A549 (cell line): ENCODE data around the gene NGEF. TPM values are rescaled to one million over a fixed set of nuclear protein-coding genes. Genes with fewer than 3 reads are reported as not detected.

Experiments used
- ATAC-seq, 2 experiments: fragments of 200-7000 bp in 1 of 2; fragments of >200 bp in 1 of 2; cut with Nextera tagmentation in 1 of 2; cut with Tn5 transposase in 1 of 2; 3 replicates each; pipeline versions ENCODE4 v1.8.0 to v1.9.1; 2018 to 2020; ENCODE audit warnings: mild to moderate bottlenecking in 1 of 2, moderate library complexity in 1 of 2
- CTCF ChIA-PET: fragments of 300-600 bp; sonication (Branson Sonifier 250); formaldehyde crosslinking; extraction: SDS; loops from one replicate; lab custom pipeline; 2021; ENCODE audit warnings: antibody characterized with exemption, inconsistent platforms; lab: Yijun Ruan, JAX
- POLR2A ChIA-PET: fragments of 350-600 bp; formaldehyde crosslinking; extraction: SDS; loops from one replicate; lab custom pipeline; 2021; ENCODE audit warnings: antibody characterized with exemption, inconsistent platforms; lab: Yijun Ruan, JAX
- DNase-seq, 2 experiments: peaks; one replicate each; pipeline versions ENCODE4 v3.0.0 to v3.0.0-alpha.2; 2011 to 2016; ENCODE audit warnings: low read depth in 1 of 2, low spot score in 1 of 2
- FAIRE-seq: peaks from 2 replicates; lab custom pipeline; 2011; peaks lifted over from hg19 to GRCh38; lab: Jason Lieb, UNC
- H3K27ac ChIP-seq, 2 experiments: fragments of >200 bp; sonication (Bioruptor Twin); formaldehyde crosslinking; 3 replicates each; pipeline ENCODE4 v1.5.1; 2016 to 2017
- H3K4me1 ChIP-seq: fragments of >200 bp; sonication (Bioruptor Twin); formaldehyde crosslinking; 3 replicates; pipeline ENCODE4 v1.6.1; 2016
- H3K4me2 ChIP-seq: fragments of >200 bp; sonication (Bioruptor Twin); formaldehyde crosslinking; 3 replicates; pipeline ENCODE4 v1.6.1; 2016
- H3K4me3 ChIP-seq: fragments of >200 bp; sonication (Bioruptor Twin); formaldehyde crosslinking; 3 replicates; pipeline ENCODE4 v1.5.1; 2016
- H3K9me3 ChIP-seq: fragments of >200 bp; sonication (Bioruptor Twin); formaldehyde crosslinking; 3 replicates; pipeline ENCODE4 v1.6.1; 2016
- CBX8 ChIP-seq: fragments of 200-600 bp; sonication (generic); IDR thresholded peaks from 2 replicates; pipeline ENCODE4 v1.6.1; 2016
- CEBPB ChIP-seq, 2 experiments: fragments of >200 bp in 1 of 2; sonication (Bioruptor Twin) in 1 of 2; formaldehyde crosslinking in 1 of 2; IDR thresholded peaks; 2 replicates each; pipeline ENCODE4 v1.6.1; 2012 to 2016
- CHD4 ChIP-seq: fragments of 200-600 bp; sonication (generic); IDR thresholded peaks from 2 replicates; pipeline ENCODE4 v1.6.1; 2016; ENCODE audit warnings: antibody characterized with exemption, mild to moderate bottlenecking, borderline replicate concordance
- EHF ChIP-seq: fragments of 250-450 bp; sonication (Bioruptor Pico); IDR thresholded peaks from 2 replicates; pipeline ENCODE4 v1.5.0; 2020; ENCODE audit warnings: mild to moderate bottlenecking
- ELK1 ChIP-seq: fragments of 150-350 bp; IDR thresholded peaks from 2 replicates; pipeline ENCODE4 v1.6.1; 2014; ENCODE audit warnings: low read depth, mild to moderate bottlenecking, low read length
- FOSB ChIP-seq: fragments of 250-450 bp; sonication (Bioruptor Pico); IDR thresholded peaks from 2 replicates; pipeline ENCODE4 v1.5.0; 2020; ENCODE audit warnings: mild to moderate bottlenecking, moderate library complexity
- FOSL2 ChIP-seq, 2 experiments: fragments of 450-650 bp in 1 of 2; fragments of >200 bp in 1 of 2; sonication (Bioruptor Twin) in 1 of 2; formaldehyde crosslinking; IDR thresholded peaks; 2 replicates each; pipeline versions ENCODE4 v1.5.0 to v1.6.1; 2016 to 2020; ENCODE audit warnings: mild to moderate bottlenecking in 1 of 2, moderate library complexity in 1 of 2
- FOXS1 ChIP-seq: fragments of 250-450 bp; sonication (Bioruptor Pico); IDR thresholded peaks from 2 replicates; pipeline ENCODE4 v1.5.0; 2020; ENCODE audit warnings: mild to moderate bottlenecking, moderate library complexity
- GATA3 ChIP-seq: IDR thresholded peaks from 2 replicates; pipeline ENCODE4 v1.6.1; 2012; ENCODE audit warnings: borderline replicate concordance
- HOXA7 ChIP-seq: fragments of 250-450 bp; sonication (Bioruptor Pico); IDR thresholded peaks from 2 replicates; pipeline ENCODE4 v1.5.0; 2020; ENCODE audit warnings: mild to moderate bottlenecking, moderate library complexity
- JUN ChIP-seq, 2 experiments: fragments of >200 bp; sonication (Bioruptor Twin); formaldehyde crosslinking; IDR thresholded peaks; 2 replicates in 1 of 2; 3 replicates in 1 of 2; pipeline ENCODE4 v1.6.1; 2016 to 2017
- KDM5A ChIP-seq: fragments of 200-600 bp; sonication (generic); IDR thresholded peaks from 2 replicates; pipeline ENCODE4 v1.6.1; 2016; ENCODE audit warnings: antibody characterized with exemption, mild to moderate bottlenecking
- MAX ChIP-seq: IDR thresholded peaks from 2 replicates; pipeline ENCODE4 v1.6.1; 2012
- MAZ ChIP-seq: fragments of 150-350 bp; IDR thresholded peaks from 2 replicates; pipeline ENCODE4 v1.6.1; 2014; ENCODE audit warnings: antibody characterized with exemption, low read depth, low read length, borderline replicate concordance
- NFE2L2 ChIP-seq: fragments of 150-350 bp; conservative IDR thresholded peaks from 2 replicates; pipeline ENCODE4 v1.6.1; 2014; ENCODE audit warnings: low read length
- RAD21 ChIP-seq, 2 experiments: fragments of >200 bp in 1 of 2; sonication (Bioruptor Twin) in 1 of 2; formaldehyde crosslinking in 1 of 2; IDR thresholded peaks in 1 of 2; conservative IDR thresholded peaks in 1 of 2; 2 replicates in 1 of 2; 3 replicates in 1 of 2; pipeline ENCODE4 v1.6.1; 2012 to 2018; ENCODE audit warnings: inconsistent platforms in 1 of 2
- RNF2 ChIP-seq: fragments of 200-600 bp; sonication (generic); IDR thresholded peaks from 2 replicates; pipeline ENCODE4 v1.6.1; 2016; ENCODE audit warnings: low read depth, mild to moderate bottlenecking, antibody characterized with exemption, moderate library complexity, borderline replicate concordance
- SMC3 ChIP-seq: fragments of >200 bp; sonication (Bioruptor Twin); formaldehyde crosslinking; IDR thresholded peaks from 3 replicates; pipeline ENCODE4 v1.6.1; 2018; ENCODE audit warnings: inconsistent platforms
- TFCP2L1 ChIP-seq: fragments of 250-450 bp; sonication (Bioruptor Pico); IDR thresholded peaks from 2 replicates; pipeline ENCODE4 v1.5.0; 2021; ENCODE audit warnings: mild to moderate bottlenecking
- TP53 ChIP-seq: fragments of 250-450 bp; sonication (Bioruptor Pico); IDR thresholded peaks from 2 replicates; pipeline ENCODE4 v1.5.0; 2021; ENCODE audit warnings: mild to moderate bottlenecking, moderate library complexity
- WGBS: methylation state at CpG from one replicate; pipeline ENCODE4 v1.1.6; 2017; ENCODE audit errors: missing lambda C conversion rate; 5-methylcytosine and 5-hydroxymethylcytosine counted together
- polyA plus RNA-seq, 4 experiments: library from polyadenylated mRNA; depleted of rRNA in 3 of 4; stranded (reverse); fragments of >200 nt; fragmentation: RNase III in 1 of 4; extraction: RNeasy Plus Mini Kit Qiagen cat#74134 plus additional on column Dnase treatment in 1 of 4; gene quantifications; 2 replicates in 3 of 4; 3 replicates in 1 of 4; pipeline ENCODE4 v1.2.3, GENCODE V29; 2011 to 2017

Gene NGEF
- polyA plus RNA-seq, 2 of the 4 experiments (the other 2 are of a cell fraction) = 8.1 to 9.7 TPM

- TF ChIP-seq ELK1 (no peak), TFCP2L1 (CRISPR knock-in tag) (no peak), RNF2 (no peak), NFE2L2 (no peak), SMC3 (no peak), CBX8 (no peak)
- TF ChIP-seq, all 56 proteins: peak for 0
These were observed 38.7 kb downstream of the NGEF start (continued) for GRCh38 chr2:232974396-232974795.

- ChIA-PET CTCF (interaction anchor here (1.3 to 10.0 kb wide), 2 partner anchors 57 to 81 kb away, joined by 5 to 119 read pairs; partner anchors contain the start of gene NEU2), POLR2A (no interaction called here)
- no peak for TF ChIP-seq MAX
- no peaks in the 10 kb centered on the region for H3K9me3 ChIP-seq
- ATAC-seq (no peak), DNase-seq (no peak), FAIRE-seq (no peak)
- WGBS = 81% methylated on average over 3 of the region's 3 CpGs
- no peak overlapping the region for H3K4me3 ChIP-seq
- H3K4me2 ChIP-seq = no peak overlapping the region
- no peak overlapping the region for H3K27ac ChIP-seq
- H3K4me1 ChIP-seq = peaks cover 4% of the 10 kb centered on the region; the same call in 2 of the 3 replicates
These were observed 39.3 kb downstream of the NGEF start for GRCh38 chr2:232973796-232974195.

- WGBS = 67% methylated on average over 10 of the region's 10 CpGs
- no peak overlapping the region for H3K27ac ChIP-seq
- peaks cover 3% of the 10 kb centered on the region; the same call in 1 of the 3 replicates for H3K4me1 ChIP-seq
- no peak overlapping the region for H3K4me3 ChIP-seq
- no peak overlapping the region for H3K4me2 ChIP-seq
- TF ChIP-seq GATA3 = no peak
- no peak for TF ChIP-seq KDM5A
- no peak for TF ChIP-seq RNF2
- no peak for TF ChIP-seq CHD4
- TF ChIP-seq FOSL2 (IDR thresholded peaks at IDR 0.05) = no peak
- no peak for TF ChIP-seq FOSL2 (CRISPR knock-in tag; IDR thresholded peaks at IDR 0.05)
- no peak for TF ChIP-seq TP53 (CRISPR knock-in tag)
- TF ChIP-seq FOSB (CRISPR knock-in tag) = no peak
- no peak for TF ChIP-seq EHF (CRISPR knock-in tag)
- TF ChIP-seq JUN (IDR thresholded peaks at IDR 0.05) = no peak
- no peak for TF ChIP-seq ELK1
- no peak for TF ChIP-seq FOXS1 (CRISPR knock-in tag)
- TF ChIP-seq MAX = no peak
- TF ChIP-seq NFE2L2 = no peak
- TF ChIP-seq SMC3 = no peak
- TF ChIP-seq HOXA7 (CRISPR knock-in tag) = no peak
- FAIRE-seq (no peak), DNase-seq (no peak), ATAC-seq (no peak; a peak in 2 of 6 replicates)
- POLR2A ChIA-PET = no interaction called here
- H3K9me3 ChIP-seq = no peaks in the 10 kb centered on the region
- CTCF ChIA-PET = interaction anchor here (1.3 to 10.0 kb wide), 2 partner anchors 58 to 81 kb away, joined by 5 to 119 read pairs; partner anchors contain the start of gene NEU2
These were observed 39.9 kb downstream of the NGEF start for GRCh38 chr2:232973011-232973735.

GRCh38 chr2:232971744-232972143 lies 41.3 kb downstream of the NGEF start:
- Histone ChIP-seq H3K4me1 (peaks cover 3% of the 10 kb centered on the region; the same call in 1 of the 3 replicates), H3K9me3 (no peaks in the 10 kb centered on the region), H3K4me3 (no peak overlapping the region), H3K4me2 (no peak overlapping the region), H3K27ac (no peak overlapping the region)
- 59% methylated on average over 5 of the region's 5 CpGs for WGBS
- DNase-seq (no peak), FAIRE-seq (no peak), ATAC-seq (no peak)
- no peak for TF ChIP-seq CEBPB (IDR thresholded peaks at IDR 0.05)
- no peak for TF ChIP-seq RAD21 (conservative IDR thresholded peaks at IDR 0.05 in 1 of 2, IDR thresholded peaks at IDR 0.05 in 1 of 2)
- no peak for TF ChIP-seq CHD4
- TF ChIP-seq MAZ = no peak
- POLR2A ChIA-PET = no interaction called here
- CTCF ChIA-PET = interaction anchor here (0.8 to 1.2 kb wide), 3 partner anchors 15 to 279 kb away, joined by 3 to 6 read pairs (median 3); no protein-coding TSS in a partner anchor
